Activated CD8-positive, alpha-beta memory T cell treated with anti-CD3 and anti-CD28 coated beads for 1 hour (primary cell): ENCODE results near the gene UROC1.

Source experiments
- DNase-seq, 2 donors: peaks; one replicate each; pipeline ENCODE4 v3.0.0-alpha.2; 2020; ENCODE audit warnings: low read depth in 1 of 2; ENCODE audit errors: extremely low read depth in 1 of 2

Gene UROC1

GRCh38 chr3:126517986-126518778 lies 609 bp upstream of the UROC1 start:
- no peak for DNase-seq

DNA sequence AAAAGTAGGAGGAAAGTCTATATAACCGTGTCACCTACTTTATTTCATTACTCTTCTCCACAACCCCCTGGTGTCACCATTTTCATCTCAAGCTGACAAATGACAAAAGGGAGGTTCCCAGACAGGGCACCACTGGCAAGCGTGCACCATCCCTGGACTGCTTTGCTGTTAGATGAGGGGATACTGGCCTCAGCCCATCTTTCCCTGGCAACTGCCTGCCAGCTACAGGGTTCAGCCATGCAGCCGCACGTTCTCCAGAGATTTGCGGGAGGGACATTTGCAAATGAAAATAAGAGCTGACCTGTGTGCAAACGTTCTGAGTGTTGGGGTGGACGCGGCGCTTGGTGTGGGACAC lies 660 bp downstream of the UROC1 start:
- no peak for DNase-seq

GRCh38 chr3:126516152-126516935 lies 1.2 kb downstream of the UROC1 start:
- no peak for DNase-seq

GRCh38 chr3:126515066-126515706 lies 2.4 kb downstream of the UROC1 start:
- no peak for DNase-seq

GRCh38 chr3:126514161-126514560 lies 3.4 kb downstream of the UROC1 start:
- DNase-seq = no peak

DNA sequence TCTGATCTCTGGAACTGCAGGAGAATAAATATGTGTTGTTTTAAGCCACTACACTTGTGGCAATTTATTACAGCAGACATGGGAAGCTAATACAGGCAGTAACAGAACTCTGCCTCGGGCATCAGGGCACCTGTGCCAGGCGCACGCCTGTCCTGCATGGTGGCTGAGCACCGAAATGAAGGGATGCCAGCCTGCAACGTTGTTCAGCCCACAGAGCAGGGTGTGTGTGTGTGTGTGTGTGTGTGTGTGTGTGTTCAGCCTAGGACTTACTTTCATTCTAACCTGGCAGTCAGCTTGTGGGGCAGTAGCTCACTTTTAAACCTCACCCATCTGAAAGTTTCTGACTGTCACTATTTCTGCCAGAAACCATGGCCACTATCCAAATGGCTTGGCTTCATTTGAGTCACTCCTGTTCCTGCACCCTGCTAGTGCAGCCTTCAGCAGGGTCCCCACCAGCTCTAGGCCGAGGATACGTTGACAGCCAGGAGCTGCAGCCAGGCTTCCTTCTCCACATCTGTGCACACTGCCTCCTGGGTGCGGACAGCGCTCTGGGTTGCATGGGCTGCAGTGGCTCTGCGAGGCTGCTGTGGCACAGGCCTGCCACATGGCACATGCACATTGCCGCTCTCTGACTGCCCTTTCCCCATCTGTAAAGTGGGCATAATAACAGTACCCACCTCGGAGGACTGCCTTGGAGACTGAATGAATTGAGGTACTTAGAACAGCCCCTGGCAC lies 4.5 kb downstream of the UROC1 start:
- DNase-seq = no peak

DNA sequence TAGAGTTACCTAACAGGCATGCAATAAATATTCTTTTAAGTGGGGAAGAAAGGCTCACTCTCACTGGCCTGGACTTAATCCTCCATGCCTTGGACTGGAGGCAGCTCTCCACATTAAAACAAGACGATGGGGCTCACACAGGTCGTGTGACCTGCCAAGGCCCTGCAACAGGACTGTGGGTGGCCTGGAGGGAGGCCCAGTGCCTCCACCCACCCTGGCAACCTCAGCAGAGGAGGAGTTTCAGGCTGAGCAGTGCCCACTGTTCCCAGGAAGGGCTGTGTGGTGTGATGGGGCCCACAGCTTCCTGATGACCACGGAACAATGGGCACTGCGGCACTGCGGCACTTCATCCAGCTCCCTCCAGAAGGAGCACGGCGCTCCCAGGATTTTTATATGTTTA lies 5.5 kb downstream of the UROC1 start:
- no peak for DNase-seq

GRCh38 chr3:126511291-126511690 lies 6.3 kb downstream of the UROC1 start:
- no peak for DNase-seq

DNA sequence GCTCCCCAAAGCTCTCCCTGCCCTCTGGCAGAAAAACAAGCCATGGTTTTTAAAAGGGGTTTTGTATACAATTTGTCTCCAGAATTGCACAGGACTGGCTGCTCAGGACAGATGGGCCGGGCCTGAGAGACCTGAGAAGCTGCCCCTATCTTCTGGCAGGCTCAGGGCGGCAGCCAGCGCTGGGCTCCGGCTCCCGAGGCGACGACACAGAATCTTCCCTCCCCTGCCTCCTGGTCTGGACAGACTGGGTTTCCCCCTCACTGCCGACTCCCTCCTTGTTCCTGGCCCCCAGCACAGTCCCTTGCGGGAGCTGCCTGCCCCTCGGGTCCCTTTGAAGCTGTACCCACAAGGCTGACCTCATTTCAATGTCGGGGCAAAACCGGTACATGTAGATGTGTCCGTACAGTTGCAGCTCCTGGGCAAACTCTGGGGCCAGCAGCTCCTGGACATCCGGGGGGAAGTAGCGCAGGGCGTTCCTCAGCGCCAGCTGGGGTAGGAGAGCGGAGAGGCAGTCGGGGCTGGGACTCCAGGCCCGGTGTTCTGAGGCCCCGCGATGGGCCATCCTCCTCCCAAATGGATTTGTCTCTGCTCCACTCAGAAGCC lies 7.2 kb downstream of the UROC1 start:
- no peak for DNase-seq

DNA sequence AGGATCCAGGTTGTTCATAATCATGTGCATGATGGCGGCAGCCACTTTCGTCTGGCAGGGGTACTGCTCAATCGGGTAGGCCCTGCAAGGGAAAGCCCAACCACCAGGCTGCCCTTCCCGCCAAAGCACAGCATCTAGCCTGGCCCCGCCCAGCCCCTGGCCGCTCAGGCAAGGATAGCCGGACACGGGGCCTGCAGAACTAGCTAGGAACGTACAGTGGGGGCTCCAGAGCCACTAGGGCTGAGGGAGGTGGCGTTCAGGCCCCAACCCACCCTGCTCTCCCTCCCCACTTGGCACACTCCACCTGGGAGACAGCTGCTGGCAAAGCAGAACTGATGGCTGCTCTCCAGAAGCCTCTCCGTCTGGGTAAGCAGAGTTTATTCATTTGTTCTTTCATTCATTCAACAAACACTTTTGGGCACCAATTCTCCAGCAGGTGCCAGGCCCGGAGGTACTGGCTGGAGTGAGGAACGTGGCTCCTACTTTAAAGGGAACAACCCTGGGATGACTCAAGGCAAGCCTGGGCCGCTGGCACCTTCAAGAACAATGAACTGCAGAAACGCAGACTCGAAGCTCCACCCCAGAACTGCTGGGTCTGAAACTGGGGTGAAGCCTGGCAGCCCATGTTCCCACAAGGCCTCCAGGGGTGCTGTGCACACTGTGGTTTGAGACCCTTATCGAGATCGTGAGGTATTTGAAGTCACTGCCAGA lies 7.8 kb downstream of the UROC1 start:
- no peak for DNase-seq

DNA sequence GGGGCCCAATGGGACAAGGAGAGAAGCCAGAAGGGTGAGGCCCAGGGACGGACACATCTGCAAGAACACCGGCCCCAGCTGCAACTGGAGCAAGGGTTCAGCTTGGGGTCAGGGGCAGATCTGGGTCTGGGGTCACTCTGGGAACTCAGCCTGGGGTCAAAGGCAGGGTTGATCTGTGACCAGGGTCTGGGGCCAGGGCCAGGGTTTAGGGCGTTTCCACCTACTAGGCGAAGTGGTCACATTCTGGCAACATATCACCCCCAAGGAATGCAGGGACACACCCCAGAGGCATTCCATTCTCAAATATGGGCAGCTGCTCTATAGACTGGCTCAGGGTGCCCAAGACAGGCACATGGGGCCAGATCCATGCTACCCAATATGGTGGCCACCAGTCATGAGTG lies 9.0 kb downstream of the UROC1 start:
- no peak for DNase-seq

DNA sequence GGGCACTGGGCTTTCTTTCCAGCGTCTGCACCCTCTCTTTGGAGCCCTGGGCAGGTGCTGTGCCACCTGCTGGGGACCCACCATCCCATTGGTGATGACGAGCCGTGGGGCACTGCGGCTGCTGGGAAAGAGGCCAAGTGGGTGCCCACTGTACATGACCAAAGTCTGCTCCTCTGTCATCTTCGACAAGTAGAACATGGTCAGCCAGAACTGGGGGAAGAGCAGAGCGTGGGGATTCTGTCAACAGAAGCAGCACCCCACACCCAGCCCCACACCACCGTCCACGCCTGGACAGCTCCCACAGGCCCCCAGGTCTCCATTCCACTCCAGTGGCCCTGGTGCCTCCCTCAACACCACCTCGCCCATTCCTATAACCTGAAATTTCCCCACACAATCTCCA lies 9.7 kb downstream of the UROC1 start:
- no peak for DNase-seq

DNA sequence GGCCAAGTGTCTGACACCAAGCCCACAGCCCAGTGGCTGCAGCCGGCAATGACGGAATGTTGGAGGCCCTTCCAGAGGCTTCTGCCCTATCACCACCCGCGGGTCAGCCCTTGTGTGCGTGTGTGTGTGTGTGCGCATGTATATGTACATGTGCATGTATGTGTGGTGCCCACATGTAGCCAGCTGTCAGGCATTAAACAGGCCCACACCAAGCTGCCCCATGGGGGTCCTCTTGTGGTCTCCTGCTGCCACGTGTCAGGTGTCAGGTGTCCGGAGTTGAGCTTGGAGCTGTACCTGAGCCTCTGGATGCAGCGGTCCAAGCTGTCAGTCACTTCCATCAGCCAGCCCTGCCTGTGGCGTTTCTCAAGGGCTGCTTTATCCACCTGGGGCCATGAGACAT lies 13.9 kb downstream of the UROC1 start:
- DNase-seq = no peak

- no peak for DNase-seq
These were observed 14.9 kb downstream of the UROC1 start for GRCh38 chr3:126502656-126503055.

GRCh38 chr3:126501736-126502135 lies 15.8 kb downstream of the UROC1 start:
- no peak for DNase-seq

GRCh38 chr3:126501054-126501453 lies 16.5 kb downstream of the UROC1 start:
- DNase-seq = no peak

- DNase-seq = no peak
These were observed 17.6 kb downstream of the UROC1 start for GRCh38 chr3:126500016-126500415.

DNA sequence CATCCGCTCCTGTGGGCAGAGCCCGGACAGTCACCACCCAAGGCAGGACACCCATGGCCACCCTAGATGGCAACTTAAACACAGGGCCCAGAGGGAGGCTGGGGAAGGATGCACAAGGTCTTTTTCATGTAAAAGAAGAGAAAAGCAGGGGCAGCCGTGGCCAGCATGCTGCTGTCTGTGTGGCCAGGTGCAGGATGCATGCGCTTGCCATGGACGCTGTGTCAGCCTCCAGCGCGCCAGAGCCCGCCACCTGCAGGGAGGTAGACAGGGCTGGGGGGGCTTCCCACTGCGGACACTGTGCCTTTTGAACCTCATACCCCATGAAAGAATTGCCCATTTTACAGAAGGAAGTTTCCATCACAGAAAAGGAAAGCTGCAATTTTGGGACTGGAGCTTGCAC lies 18.2 kb downstream of the UROC1 start:
- no peak for DNase-seq

GRCh38 chr3:126498929-126499328 lies 18.6 kb downstream of the UROC1 start:
- no peak for DNase-seq

GRCh38 chr3:126498461-126498860 lies 19.1 kb downstream of the UROC1 start:
- DNase-seq = no peak
